Lower leg skin (tissue), 4 donors: Measurements from ENCODE around the gene CCDC27. TPM values are rescaled to one million over a fixed set of nuclear protein-coding genes. Genes with fewer than 3 reads are reported as not detected.

ENCODE experiments used
- DNase-seq, 2 donors: peaks; one replicate each; pipeline ENCODE4 v3.0.0-alpha.2; 2019; ENCODE audit warnings: low spot score in 2 of 2
- H3K4me3 ChIP-seq: fragments of 200-600 bp; sonication (generic); 2 replicates; pipeline ENCODE4 v1.5.1; 2017; ENCODE audit warnings: mild to moderate bottlenecking, low read depth; ENCODE audit not compliant: poor library complexity, severe bottlenecking
- CTCF ChIP-seq, 3 donors: fragments of 450-650 bp; IDR thresholded peaks; one replicate each; pipeline ENCODE4 v1.5.1; 2016; ENCODE audit warnings: antibody characterized with exemption in 3 of 3, mild to moderate bottlenecking in 3 of 3, moderate library complexity in 2 of 3
- POLR2A ChIP-seq, 2 donors: fragments of 450-650 bp; IDR thresholded peaks; one replicate each; pipeline ENCODE4 v1.6.1; 2016 to 2017; ENCODE audit warnings: antibody characterized with exemption in 2 of 2, mild to moderate bottlenecking in 1 of 2, moderate library complexity in 1 of 2
- WGBS, 2 donors: methylation state at CpG; one replicate each; pipeline ENCODE4 v1.1.5; 2018; 5-methylcytosine and 5-hydroxymethylcytosine counted together
- intact Hi-C: fragments of 100-400 bp; cut with DNase I; formaldehyde crosslinking; loops from one replicate; pipeline ENCODE4 v1.15.0; 2023; ENCODE audit warnings: low total_unique reads
- total RNA-seq, 4 donors: library from RNA; depleted of rRNA; stranded (reverse); fragments of >200 nt; gene quantifications; one replicate each; pipeline ENCODE4 v1.1.0, GENCODE V29; 2016

The CCDC27 gene
- total RNA-seq, 4 donors from 2014 or later, result not detected

- TF ChIP-seq CTCF (IDR thresholded peaks at IDR 0.05) (no peak), POLR2A (IDR thresholded peaks at IDR 0.05) (no peak)
- 68 to 72% methylated on average over 14 to 16 of the region's 17 CpGs for WGBS, 2 donors
- DNase-seq, result no peak
Observed at GRCh38 chr1:3774946-3775489, 22.8 kb downstream of the CCDC27 start.

GRCh38 chr1:3775490-3776230 is 23.4 kb downstream of the CCDC27 start:
- 23 to 32% methylated on average over 10 to 22 of the region's 27 CpGs for WGBS, 2 donors
- intact Hi-C loops, result no loop called here
- DNase-seq, result peak in 1 of 2 donors; percentile 87

More at GRCh38 chr1:3774946-3775489, 22.8 kb downstream of the CCDC27 start:
- intact Hi-C loops, result no loop called here
- H3K4me3 ChIP-seq, result no peak overlapping the region

GRCh38 chr1:3776231-3776961 is 24.1 kb downstream of the CCDC27 start:
- 57 to 60% methylated on average over 20 of the region's 21 CpGs for WGBS, 2 donors
- no peak for TF ChIP-seq POLR2A (IDR thresholded peaks at IDR 0.05)
- no peak for TF ChIP-seq CTCF (IDR thresholded peaks at IDR 0.05)
- H3K4me3 ChIP-seq, result no peak overlapping the region
- no peak for DNase-seq
- intact Hi-C loops, result no loop called here

More at GRCh38 chr1:3775490-3776230, 23.4 kb downstream of the CCDC27 start:
- no peak for TF ChIP-seq CTCF (IDR thresholded peaks at IDR 0.05)
- TF ChIP-seq POLR2A (IDR thresholded peaks at IDR 0.05), result no peak
- no peak overlapping the region for H3K4me3 ChIP-seq

GRCh38 chr1:3777078-3777547 is 24.9 kb downstream of the CCDC27 start:
- no peak for DNase-seq
- intact Hi-C loops, result no loop called here
- TF ChIP-seq POLR2A (IDR thresholded peaks at IDR 0.05) (no peak), CTCF (IDR thresholded peaks at IDR 0.05) (no peak)
- H3K4me3 ChIP-seq, result no peak overlapping the region
- 60 to 90% methylated on average over 8 to 9 of the region's 10 CpGs for WGBS, 2 donors

- intact Hi-C loops, result no loop called here
- 82 to 84% methylated on average over 18 to 20 of the region's 20 CpGs for WGBS, 2 donors
- no peak for TF ChIP-seq CTCF (IDR thresholded peaks at IDR 0.05)
- TF ChIP-seq POLR2A (IDR thresholded peaks at IDR 0.05), result no peak
- DNase-seq, result no peak
- H3K4me3 ChIP-seq, result no peak overlapping the region
Observed at GRCh38 chr1:3777647-3778589, 25.7 kb downstream of the CCDC27 start.
